ENCODE measurements around the gene ATP6V0A4. TPM values are rescaled to one million over a fixed set of nuclear protein-coding genes. Genes with fewer than 3 reads are reported as not detected.

ATP6V0A4 gene
- total RNA-seq, 1 experiment from 2014 or later = not detected

DNA sequence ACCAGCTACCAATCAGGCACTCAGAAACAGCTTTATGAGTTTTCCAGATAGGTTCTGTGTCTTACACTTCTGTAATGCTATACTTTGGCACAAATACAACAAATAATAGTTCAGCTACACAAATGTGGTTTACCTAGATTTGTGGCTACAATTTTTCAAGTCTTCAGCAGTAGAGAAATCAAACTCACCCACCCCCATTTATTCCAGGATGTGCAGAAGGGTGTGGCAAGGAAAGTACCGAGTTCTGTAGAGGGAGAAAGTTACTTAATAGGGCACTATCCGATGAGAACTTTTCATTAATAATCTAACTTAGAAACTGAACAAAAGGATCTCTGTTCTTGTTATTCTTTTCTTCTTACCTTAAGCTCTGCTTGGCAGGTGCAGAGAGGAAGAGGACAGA is 30.3 kb upstream of the ATP6V0A4 start:
- Histone ChIP-seq H3K79me2 (ENCODE audit: insufficient read depth, low read length) (no peaks in the 10 kb centered on the region), H3K4me2 (ENCODE audit: low read length) (no peak overlapping the region), H3K4me3 (replicated peaks in 1 of 2; ENCODE audit: low read depth in 1 of 2, low read length in 2 of 2) (no peak overlapping the region), H3K9me2 (ENCODE audit: insufficient read depth) (no peaks in the 10 kb centered on the region), H3K9me3 (ENCODE audit: control insufficient read depth in 1 of 2, insufficient read depth in 1 of 2, low read depth in 1 of 2, low read length in 2 of 2) (no peaks in the 10 kb centered on the region), H4K20me1 (ENCODE audit: insufficient read depth) (no peaks in the 10 kb centered on the region), H3K27ac (ENCODE audit: low read depth, low read length) (no peak overlapping the region), H3K9ac (ENCODE audit: low read length) (no peak overlapping the region), H2AFZ (ENCODE audit: low read depth, low read length, poor library complexity, severe bottlenecking) (no peak overlapping the region), H3K4me1 (ENCODE audit: control insufficient read depth in 1 of 2, insufficient read depth in 2 of 2, low read length in 2 of 2) (no peaks in the 10 kb centered on the region), H3K27me3 (ENCODE audit: insufficient read depth, low read length) (no peaks in the 10 kb centered on the region; the same call in 1 of the 2 replicates), H3K36me3 (ENCODE audit: control insufficient read depth in 1 of 2, insufficient read depth in 2 of 2, low read length in 2 of 2) (no peaks in the 10 kb centered on the region)
- intact Hi-C loops (cut with micrococcal nuclease) = no loop called here
- no TSS peak for BruUV-seq (replicated peaks)
- TF ChIP-seq FOSL1 (IDR thresholded peaks at IDR 0.05; ENCODE audit: low read depth) (no peak), RAD21 (IDR thresholded peaks at IDR 0.05; ENCODE audit: low read depth) (no peak), ZNF274 (IDR thresholded peaks at IDR 0.05; ENCODE audit: low read depth, low read length) (no peak), TCF7L2 (IDR thresholded peaks at IDR 0.05; ENCODE audit: borderline replicate concordance, extremely low read depth, insufficient read depth, insufficient read length) (no peak), POLR2AphosphoS5 (IDR thresholded peaks at IDR 0.05; ENCODE audit: low read depth, low read length) (no peak), ZFX (IDR thresholded peaks at IDR 0.05) (no peak), JUND (IDR thresholded peaks at IDR 0.05) (no peak), CEBPB (IDR thresholded peaks at IDR 0.05; ENCODE audit: low read depth) (no peak), YY1 (IDR thresholded peaks at IDR 0.05; ENCODE audit: extremely low read depth, insufficient replicate concordance, low read depth, low read length) (no peak), EZH2 (IDR thresholded peaks at IDR 0.05) (no peak)
- TF ChIP-seq, protein P1, sequence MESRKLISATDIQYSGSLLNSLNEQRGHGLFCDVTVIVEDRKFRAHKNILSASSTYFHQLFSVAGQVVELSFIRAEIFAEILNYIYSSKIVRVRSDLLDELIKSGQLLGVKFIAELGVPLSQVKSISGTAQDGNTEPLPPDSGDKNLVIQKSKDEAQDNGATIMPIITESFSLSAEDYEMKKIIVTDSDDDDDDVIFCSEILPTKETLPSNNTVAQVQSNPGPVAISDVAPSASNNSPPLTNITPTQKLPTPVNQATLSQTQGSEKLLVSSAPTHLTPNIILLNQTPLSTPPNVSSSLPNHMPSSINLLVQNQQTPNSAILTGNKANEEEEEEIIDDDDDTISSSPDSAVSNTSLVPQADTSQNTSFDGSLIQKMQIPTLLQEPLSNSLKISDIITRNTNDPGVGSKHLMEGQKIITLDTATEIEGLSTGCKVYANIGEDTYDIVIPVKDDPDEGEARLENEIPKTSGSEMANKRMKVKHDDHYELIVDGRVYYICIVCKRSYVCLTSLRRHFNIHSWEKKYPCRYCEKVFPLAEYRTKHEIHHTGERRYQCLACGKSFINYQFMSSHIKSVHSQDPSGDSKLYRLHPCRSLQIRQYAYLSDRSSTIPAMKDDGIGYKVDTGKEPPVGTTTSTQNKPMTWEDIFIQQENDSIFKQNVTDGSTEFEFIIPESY (IDR thresholded peaks at IDR 0.05; ENCODE audit: extremely low read depth, insufficient replicate concordance, low read length) = no peak
- CTCF ChIA-PET = no interaction called here
- DNase-seq (ENCODE audit: low read depth, low spot score) = no peak
- POLR2A ChIA-PET = no interaction called here
- RAD21 ChIA-PET (ENCODE audit: low non-redundant PET in 1 of 2, low total read pairs in 2 of 2, uncharacterized antibody in 2 of 2, unreplicated experiment in 2 of 2) = no interaction called here
- ATAC-seq = no peak
